HG03460 (cell line): ENCODE results near the gene RHOB.
"Not testable (repeated sequence)": the region's sequence is repeated elsewhere in the genome, so short reads cannot be mapped to it uniquely, and the experiment has no call there.

Experiments
- ATAC-seq: cut with Tn5 transposase; IDR thresholded peaks from one replicate; pipeline ENCODE4 v1.9.1; 2021; ENCODE audit not compliant: unreplicated experiment

The RHOB gene

GRCh38 chr2:20488782-20489181 lies 41.9 kb downstream of the RHOB start:
- no peak for ATAC-seq

- ATAC-seq = no peak
Observed at GRCh38 chr2:20490300-20491181, 43.7 kb downstream of the RHOB start.

DNA sequence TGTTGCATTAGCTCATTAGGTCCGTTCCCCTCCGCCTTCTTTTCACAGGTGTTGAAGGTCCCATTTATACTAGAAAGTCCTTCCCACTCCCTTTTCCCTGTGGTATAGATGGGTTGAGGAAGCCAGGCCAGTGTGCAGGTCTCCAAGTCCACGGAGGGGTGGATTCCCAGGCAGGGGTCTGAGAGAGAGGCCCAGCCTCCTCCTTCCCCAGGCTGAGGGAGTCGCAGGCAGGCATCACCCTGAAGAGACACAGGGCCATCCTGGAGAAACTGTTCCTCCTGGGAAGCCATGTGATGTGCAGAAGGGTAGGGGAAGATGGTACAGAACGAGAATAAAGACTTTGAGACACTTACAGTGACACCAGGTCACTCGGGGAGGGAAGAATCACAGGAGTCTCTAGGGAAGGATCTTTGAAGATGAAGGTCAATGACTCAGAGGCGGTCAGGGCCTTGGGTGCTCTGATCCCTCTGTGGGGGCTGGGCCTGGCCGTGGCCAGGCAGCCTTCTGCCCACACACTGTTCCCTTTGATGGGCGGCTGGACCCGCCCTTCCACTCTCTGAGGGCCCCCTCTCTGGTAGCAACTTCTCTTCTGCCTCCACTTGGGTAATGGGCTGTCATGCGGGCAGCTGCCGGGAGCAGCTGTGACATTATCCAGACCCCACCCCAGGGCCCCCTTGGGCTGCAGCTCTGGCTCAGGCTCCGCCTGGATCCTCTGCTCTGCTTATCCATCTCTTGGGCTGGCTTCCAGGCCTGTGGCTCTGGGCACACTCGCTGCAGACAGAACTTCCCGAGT lies 45.1 kb downstream of the RHOB start:
- ATAC-seq = no peak

DNA sequence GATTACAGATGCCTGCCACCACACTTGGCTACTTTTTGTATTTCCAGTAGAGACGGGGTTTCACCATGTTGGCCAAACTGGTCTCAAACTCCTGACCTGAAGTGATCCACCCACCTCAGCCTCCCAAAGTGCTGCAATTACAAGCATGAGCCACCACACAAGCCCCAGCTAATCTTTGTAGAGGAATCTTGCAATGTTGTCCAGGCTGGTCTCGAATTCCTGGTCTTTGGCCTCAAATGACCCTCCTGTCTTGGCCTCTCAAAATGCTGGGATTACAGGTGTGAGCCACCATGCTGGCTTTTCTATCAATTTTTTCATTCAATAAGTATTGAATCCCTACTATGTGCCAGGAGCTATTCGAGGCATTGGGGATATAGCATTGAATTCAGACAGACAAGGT lies 46.2 kb downstream of the RHOB start:
- ATAC-seq = not testable (repeated sequence)

GRCh38 chr2:20494241-20494640 lies 47.4 kb downstream of the RHOB start:
- ATAC-seq = no peak

DNA sequence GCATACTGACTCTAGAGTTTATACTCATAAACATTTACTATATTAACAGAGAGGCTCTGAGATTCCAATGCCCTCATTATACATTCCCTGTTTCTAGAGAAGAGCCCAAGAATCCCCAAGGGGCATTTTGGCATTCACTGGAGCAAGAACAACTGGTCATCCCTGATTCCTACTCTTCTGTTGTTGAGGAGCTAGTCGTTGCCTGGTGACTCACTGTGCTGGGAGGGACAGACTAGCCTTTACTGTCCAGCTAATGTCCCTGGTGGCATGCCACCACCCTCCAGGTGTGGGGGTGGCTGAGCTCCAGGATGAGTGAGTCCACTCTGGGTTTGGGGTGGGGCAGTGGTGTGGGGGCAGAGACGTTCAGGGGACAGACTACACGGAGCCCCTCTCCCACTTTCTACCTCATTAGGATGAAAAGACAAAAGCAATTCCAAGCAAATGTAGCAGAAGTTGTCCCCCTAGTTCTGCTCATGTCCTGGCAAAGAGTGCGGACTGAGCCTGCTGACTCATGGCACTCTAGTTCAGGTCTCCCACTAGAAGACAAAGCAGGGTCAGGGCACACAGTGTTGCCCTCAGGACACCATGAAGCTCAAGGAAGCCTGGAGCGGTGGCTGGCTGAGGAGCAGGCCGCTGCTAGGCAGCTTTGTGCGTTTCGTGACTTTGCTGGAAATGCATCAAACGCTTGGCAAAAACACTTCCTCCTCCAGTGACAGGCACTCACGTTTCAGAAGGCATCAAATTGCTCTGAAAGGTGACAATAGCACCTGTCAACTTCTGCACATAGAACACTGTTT lies 49.4 kb downstream of the RHOB start:
- ATAC-seq = no peak

DNA sequence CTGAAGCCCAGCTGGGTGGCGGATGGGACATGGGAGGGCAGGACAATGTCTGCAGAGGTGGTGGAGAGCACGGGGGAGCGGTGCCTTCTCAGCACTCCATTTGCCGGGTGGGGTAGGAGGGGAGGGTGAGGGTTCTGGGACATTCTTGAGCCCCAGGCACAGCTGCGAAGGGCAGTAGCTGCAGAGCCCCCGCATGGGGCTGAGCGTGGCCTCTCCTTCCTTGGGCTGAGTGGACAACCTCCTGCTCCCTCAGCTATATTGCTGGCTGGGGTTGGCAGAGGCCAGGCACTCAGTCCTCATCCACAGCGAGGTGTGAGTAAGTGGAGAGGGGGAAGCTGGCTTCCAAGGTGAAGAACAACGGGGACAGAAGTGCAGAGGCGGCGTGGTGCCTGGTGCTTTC lies 50.1 kb downstream of the RHOB start:
- ATAC-seq = no peak
